Upper lobe of left lung (tissue), 4 donors: ENCODE measurements around the gene MPRIP.
"Not testable (repeated sequence)": the region's sequence is repeated elsewhere in the genome, so short reads cannot be mapped to it uniquely, and the experiment has no call there.

Experiments
- CTCF ChIP-seq, 6 experiments: fragments of 450-650 bp in 4 of 6; fragments of 200-600 bp in 2 of 6; sonication (generic) in 2 of 6; IDR thresholded peaks; one replicate each; pipeline ENCODE4 v1.5.1; 2016 to 2019; ENCODE audit warnings: antibody characterized with exemption in 6 of 6
- POLR2AphosphoS5 ChIP-seq, 2 donors: sonication (generic); formaldehyde crosslinking; IDR thresholded peaks; one replicate each; pipeline ENCODE4 v1.5.1; 2017; ENCODE audit warnings: antibody characterized with exemption in 2 of 2

DNA sequence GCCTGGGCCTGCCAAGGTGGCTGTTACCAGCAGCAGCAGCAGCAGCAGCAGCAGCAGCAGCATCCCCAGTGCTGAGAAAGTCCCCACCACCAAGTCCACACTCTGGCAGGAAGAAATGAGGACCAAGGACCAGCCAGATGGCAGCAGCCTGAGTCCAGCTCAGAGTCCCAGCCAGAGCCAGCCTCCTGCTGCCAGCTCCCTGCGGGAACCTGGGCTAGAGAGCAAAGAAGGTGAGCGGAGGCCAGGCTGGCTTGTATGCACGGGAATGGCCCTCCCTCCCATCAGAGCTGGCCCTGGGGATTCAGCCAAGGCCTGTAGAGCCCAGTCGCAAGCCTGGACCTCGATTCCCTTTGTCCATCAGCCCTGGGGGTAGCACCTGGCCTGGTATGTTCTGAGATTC is 94.0 kb downstream of the MPRIP start:
- not testable (repeated sequence) for TF ChIP-seq CTCF, POLR2AphosphoS5 (IDR thresholded peaks at IDR 0.05)
